WERI-Rb-1 (cell line): ENCODE measurements around the gene ITPR1.

ENCODE experiments used
- DNase-seq: peaks from one replicate; pipeline ENCODE4 v3.0.0-alpha.2; 2020
- H3K27ac ChIP-seq: fragments of 250-450 bp; sonication (Bioruptor Pico); 2 replicates; pipeline ENCODE4 v1.5.1; 2020; ENCODE audit warnings: mild to moderate bottlenecking, moderate library complexity
- H3K27me3 ChIP-seq: fragments of 250-450 bp; sonication (Bioruptor Pico); 2 replicates; pipeline ENCODE4 v1.5.1; 2021; ENCODE audit warnings: mild to moderate bottlenecking, low read depth, moderate library complexity; ENCODE audit not compliant: insufficient read depth, severe bottlenecking
- H3K36me3 ChIP-seq: fragments of 250-450 bp; sonication (Bioruptor Pico); 2 replicates; pipeline ENCODE4 v1.5.1; 2020; ENCODE audit warnings: mild to moderate bottlenecking, moderate library complexity
- H3K4me3 ChIP-seq: 2 replicates; pipeline ENCODE4 v1.5.1; 2011; ENCODE audit warnings: low read depth, mild to moderate bottlenecking, control low read depth, low read length
- H3K9me3 ChIP-seq: fragments of 250-450 bp; sonication (Bioruptor Pico); 2 replicates; pipeline ENCODE4 v1.5.1; 2021; ENCODE audit warnings: mild to moderate bottlenecking, moderate library complexity; ENCODE audit not compliant: severe bottlenecking
- TF ChIP-seq, protein P1 (sequence below): IDR thresholded peaks from 2 replicates; pipeline ENCODE4 v1.5.1; 2011; ENCODE audit warnings: low read depth, mild to moderate bottlenecking, control low read depth, inconsistent platforms, low read length

The ITPR1 gene

DNA sequence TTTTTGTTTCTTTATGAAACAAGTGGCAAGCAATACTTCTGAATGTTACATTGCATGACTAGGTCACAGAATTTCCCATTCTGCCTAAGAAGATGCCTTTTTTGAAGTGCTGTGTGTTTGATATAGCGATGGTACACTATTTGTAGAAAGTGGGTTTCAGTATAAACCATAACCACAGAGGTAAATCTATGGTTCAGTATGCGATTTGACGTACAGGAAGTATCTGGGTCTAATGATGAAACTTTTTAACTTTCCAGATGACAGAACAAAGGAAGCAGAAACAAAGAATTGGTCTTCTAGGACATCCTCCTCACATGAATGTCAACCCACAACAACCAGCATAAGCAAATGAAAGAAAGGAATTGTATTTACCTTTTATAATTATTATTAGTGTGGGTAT, 352.7 kb downstream of the ITPR1 start:
- Histone ChIP-seq H3K27ac (no peak overlapping the region), H3K4me3 (no peak overlapping the region), H3K27me3 (no peaks in the 10 kb centered on the region), H3K36me3 (no peaks in the 10 kb centered on the region), H3K9me3 (no peaks in the 10 kb centered on the region)
- DNase-seq, result no peak
- TF ChIP-seq, protein P1, sequence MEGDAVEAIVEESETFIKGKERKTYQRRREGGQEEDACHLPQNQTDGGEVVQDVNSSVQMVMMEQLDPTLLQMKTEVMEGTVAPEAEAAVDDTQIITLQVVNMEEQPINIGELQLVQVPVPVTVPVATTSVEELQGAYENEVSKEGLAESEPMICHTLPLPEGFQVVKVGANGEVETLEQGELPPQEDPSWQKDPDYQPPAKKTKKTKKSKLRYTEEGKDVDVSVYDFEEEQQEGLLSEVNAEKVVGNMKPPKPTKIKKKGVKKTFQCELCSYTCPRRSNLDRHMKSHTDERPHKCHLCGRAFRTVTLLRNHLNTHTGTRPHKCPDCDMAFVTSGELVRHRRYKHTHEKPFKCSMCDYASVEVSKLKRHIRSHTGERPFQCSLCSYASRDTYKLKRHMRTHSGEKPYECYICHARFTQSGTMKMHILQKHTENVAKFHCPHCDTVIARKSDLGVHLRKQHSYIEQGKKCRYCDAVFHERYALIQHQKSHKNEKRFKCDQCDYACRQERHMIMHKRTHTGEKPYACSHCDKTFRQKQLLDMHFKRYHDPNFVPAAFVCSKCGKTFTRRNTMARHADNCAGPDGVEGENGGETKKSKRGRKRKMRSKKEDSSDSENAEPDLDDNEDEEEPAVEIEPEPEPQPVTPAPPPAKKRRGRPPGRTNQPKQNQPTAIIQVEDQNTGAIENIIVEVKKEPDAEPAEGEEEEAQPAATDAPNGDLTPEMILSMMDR, result no peak

DNA sequence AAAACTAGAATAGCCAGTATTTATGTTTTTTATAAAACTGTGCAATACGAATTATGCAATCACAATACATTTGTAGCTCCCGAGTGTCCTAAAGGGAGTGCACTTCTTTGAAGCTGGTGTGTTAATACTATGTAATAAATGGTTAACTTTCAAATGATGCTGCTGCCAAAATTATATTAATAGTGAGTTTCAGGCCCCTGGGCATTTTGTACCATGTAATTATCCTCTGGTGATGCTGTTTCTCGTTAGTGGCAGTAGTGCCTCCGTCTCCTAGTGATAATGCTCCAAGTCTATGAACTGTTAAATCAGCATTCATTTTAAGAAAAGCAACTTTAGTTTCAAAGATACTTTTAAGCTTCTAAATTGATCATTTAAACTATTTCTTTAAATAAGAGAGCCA, 353.4 kb downstream of the ITPR1 start:
- Histone ChIP-seq H3K9me3 (no peaks in the 10 kb centered on the region), H3K36me3 (no peaks in the 10 kb centered on the region), H3K27me3 (no peaks in the 10 kb centered on the region), H3K27ac (no peak overlapping the region), H3K4me3 (no peak overlapping the region)
- DNase-seq, result no peak
- TF ChIP-seq, protein P1, result no peak

DNA sequence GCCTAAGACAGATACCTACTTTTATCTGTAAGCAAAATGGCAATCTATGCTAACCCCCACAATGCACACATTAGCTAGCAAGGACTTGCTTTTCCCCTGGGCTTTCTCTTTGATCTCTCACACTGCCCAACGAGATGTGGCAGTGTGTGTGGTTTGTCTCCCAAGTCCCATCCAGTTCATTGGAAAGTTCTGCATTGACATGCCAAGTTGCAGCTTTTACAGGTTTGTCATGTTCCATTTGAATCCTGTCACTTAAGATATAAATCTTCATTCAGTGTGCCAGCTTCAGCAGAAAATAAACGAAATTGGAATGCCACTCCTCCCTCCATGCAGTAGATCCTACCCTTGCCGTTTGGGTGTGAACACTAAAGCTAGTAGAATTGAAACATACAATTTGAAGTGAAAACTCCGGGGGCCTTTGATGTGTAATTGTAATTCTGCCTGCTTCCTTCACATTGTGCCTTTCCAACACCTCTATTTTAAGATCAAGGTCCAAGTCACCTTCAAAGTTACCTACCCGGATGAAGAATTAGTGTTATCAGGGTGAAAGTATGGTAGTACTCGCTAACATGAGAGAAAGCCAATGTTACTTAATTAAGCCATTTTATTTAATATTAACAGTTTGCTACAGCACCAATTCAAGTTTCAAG, 355.2 kb downstream of the ITPR1 start:
- TF ChIP-seq, protein P1, result no peak
- no peaks in the 10 kb centered on the region for H3K9me3 ChIP-seq
- no peak overlapping the region for H3K27ac ChIP-seq
- no peak for DNase-seq
- no peak overlapping the region for H3K4me3 ChIP-seq
- no peaks in the 10 kb centered on the region for H3K27me3 ChIP-seq
- H3K36me3 ChIP-seq, result no peaks in the 10 kb centered on the region

DNA sequence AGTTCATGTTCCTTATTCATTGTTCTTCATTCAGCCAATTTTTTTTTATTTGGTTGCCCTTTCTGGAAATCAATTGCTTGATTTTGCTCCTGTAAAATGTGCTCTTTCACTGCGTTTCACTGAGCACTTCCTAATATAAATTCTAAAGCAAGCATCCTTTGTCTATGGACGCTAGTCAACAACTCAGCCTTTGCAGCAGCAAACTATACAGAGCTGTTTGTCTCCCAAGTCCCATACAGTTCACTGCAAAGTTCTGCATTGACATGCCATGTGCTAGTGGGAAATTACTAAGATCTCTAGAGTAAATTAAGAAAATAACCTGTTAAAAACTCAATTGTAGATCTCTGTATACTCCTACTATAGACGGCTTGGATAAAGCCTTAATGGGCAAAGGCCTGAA, 356.0 kb downstream of the ITPR1 start:
- TF ChIP-seq, protein P1, result no peak
- H3K27ac ChIP-seq, result no peak overlapping the region
- H3K36me3 ChIP-seq, result no peaks in the 10 kb centered on the region
- H3K27me3 ChIP-seq, result no peaks in the 10 kb centered on the region
- no peak overlapping the region for H3K4me3 ChIP-seq
- DNase-seq, result no peak
- no peaks in the 10 kb centered on the region for H3K9me3 ChIP-seq

DNA sequence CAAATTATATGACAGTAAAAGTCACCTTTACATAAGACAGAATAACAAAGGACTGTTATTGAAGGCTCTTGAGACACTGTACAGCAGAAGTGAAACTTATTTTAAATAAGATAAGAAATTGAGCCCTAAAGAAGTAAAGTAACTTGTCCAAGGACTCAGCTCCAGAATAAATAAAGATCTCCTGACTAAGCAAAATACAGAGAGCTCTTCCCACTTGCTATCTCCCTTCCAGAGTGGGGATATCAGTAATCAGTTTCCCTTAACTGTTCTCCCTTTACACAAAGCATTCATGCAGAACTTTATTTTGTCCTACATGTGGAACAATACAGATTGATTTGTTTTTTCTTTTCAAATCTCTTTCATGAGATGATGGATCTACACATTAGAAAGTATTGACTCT, 356.6 kb downstream of the ITPR1 start:
- Histone ChIP-seq H3K27me3 (no peaks in the 10 kb centered on the region), H3K36me3 (no peaks in the 10 kb centered on the region), H3K27ac (no peak overlapping the region), H3K9me3 (no peaks in the 10 kb centered on the region), H3K4me3 (no peak overlapping the region)
- TF ChIP-seq, protein P1, result no peak
- no peak for DNase-seq
